H1 (cell line): Measurements from ENCODE around the gene ACTG2. TPM values are rescaled to one million over a fixed set of nuclear protein-coding genes. Genes with fewer than 3 reads are reported as not detected.

Source experiments
- CTCF ChIA-PET: fragments of 300-600 bp; sonication (Branson Sonifier 250); formaldehyde crosslinking; loops from one replicate; lab custom pipeline; 2021; ENCODE audit not compliant: partially characterized antibody; lab: Charles Lee
- POLR2A ChIA-PET: fragments of 300-600 bp; sonication (Branson Sonifier 250); formaldehyde crosslinking; loops from one replicate; lab custom pipeline; 2021; ENCODE audit warnings: inconsistent platforms; ENCODE audit not compliant: partially characterized antibody; lab: Charles Lee
- DNase-seq, 2 experiments: peaks; one replicate each; pipeline versions ENCODE4 v3.0.0 to v3.0.0-alpha.2; 2010 to 2022; ENCODE audit warnings: low spot score in 2 of 2, low read depth in 1 of 2, mixed read lengths in 1 of 2
- FAIRE-seq: peaks from 2 replicates; lab custom pipeline; 2011; peaks lifted over from hg19 to GRCh38; lab: Jason Lieb, UNC
- H2AFZ ChIP-seq: 2 replicates; pipeline ENCODE4 v1.8.1; 2012; ENCODE audit warnings: low read length, inconsistent platforms
- H2AK5ac ChIP-seq: 2 replicates; pipeline ENCODE4 v1.6.1; 2013; ENCODE audit warnings: low read depth, low read length
- H2BK120ac ChIP-seq: replicated peaks from 2 replicates; pipeline ENCODE3; 2013; ENCODE audit warnings: low read depth, low read length, inconsistent platforms
- H2BK12ac ChIP-seq: 2 replicates; pipeline ENCODE4 v1.6.1; 2013; ENCODE audit warnings: low read depth, low read length
- H2BK15ac ChIP-seq: 2 replicates; pipeline ENCODE4 v1.6.1; 2013; ENCODE audit warnings: low read length
- H2BK20ac ChIP-seq: 2 replicates; pipeline ENCODE4 v1.6.1; 2013; ENCODE audit warnings: low read length
- H2BK5ac ChIP-seq: 2 replicates; pipeline ENCODE4 v1.6.1; 2013; ENCODE audit warnings: low read depth, low read length
- H3K14ac ChIP-seq: 2 replicates; pipeline ENCODE4 v1.6.1; 2013; ENCODE audit warnings: inconsistent platforms; ENCODE audit not compliant: insufficient read length
- H3K18ac ChIP-seq: 2 replicates; pipeline ENCODE4 v1.6.1; 2013; ENCODE audit warnings: low read length; ENCODE audit errors: extremely low read depth
- H3K23ac ChIP-seq: 2 replicates; pipeline ENCODE4 v1.6.1; 2013; ENCODE audit warnings: inconsistent platforms; ENCODE audit not compliant: insufficient read length
- H3K23me2 ChIP-seq: 2 replicates; pipeline ENCODE4 v1.6.1; 2013; ENCODE audit warnings: low read depth, low read length
- H3K27ac ChIP-seq: 2 replicates; pipeline ENCODE4 v1.6.1; 2011; ENCODE audit warnings: low read depth, low read length, inconsistent platforms
- H3K27me3 ChIP-seq, 4 experiments: replicated peaks in 1 of 4; 1 replicate in 1 of 4; 2 replicates in 3 of 4; pipeline versions ENCODE4 v1.6.1 to v1.8.1; 2011 to 2013; ENCODE audit warnings: low read length in 3 of 4, mild to moderate bottlenecking in 3 of 4, inconsistent platforms in 2 of 4, mixed read lengths in 2 of 4, moderate library complexity in 1 of 4; ENCODE audit not compliant: control insufficient read depth in 3 of 4, insufficient read depth in 3 of 4; ENCODE audit errors: extremely low read depth in 1 of 4
- H3K36me3 ChIP-seq, 4 experiments: 2 replicates each; pipeline versions ENCODE4 v1.6.1 to v1.8.1; 2011 to 2013; ENCODE audit warnings: mild to moderate bottlenecking in 4 of 4, low read length in 3 of 4, moderate library complexity in 2 of 4, control low read depth in 1 of 4, inconsistent platforms in 1 of 4; ENCODE audit not compliant: insufficient read depth in 4 of 4, control insufficient read depth in 2 of 4
- H3K4ac ChIP-seq: replicated peaks from 2 replicates; pipeline ENCODE3; 2013; ENCODE audit warnings: low read length, low read depth, mixed read lengths, inconsistent platforms; ENCODE audit not compliant: insufficient read length
- H3K4me1 ChIP-seq, 4 experiments: replicated peaks in 1 of 4; 1 replicate in 1 of 4; 2 replicates in 3 of 4; pipeline versions ENCODE4 v1.6.1 to v1.8.1; 2011 to 2013; ENCODE audit warnings: low read length in 3 of 4, inconsistent platforms in 2 of 4, mixed read lengths in 1 of 4; ENCODE audit not compliant: insufficient read depth in 4 of 4, control insufficient read depth in 3 of 4
- H3K4me2 ChIP-seq, 2 experiments: 2 replicates each; pipeline versions ENCODE4 v1.6.1 to v1.8.1; 2011 to 2013; ENCODE audit warnings: low read depth in 2 of 2, low read length in 2 of 2, control low read depth in 1 of 2, inconsistent platforms in 1 of 2, mild to moderate bottlenecking in 1 of 2; ENCODE audit not compliant: insufficient read depth in 1 of 2
- H3K4me3 ChIP-seq, 4 experiments: fragments of 200-600, 300-600 bp in 1 of 4; sonication (generic), shearing (Covaris generic), sonication (Bioruptor Twin) in 1 of 4; 2 replicates each; pipeline versions ENCODE4 v1.5.1 to v1.8.1; 2011 to 2016; ENCODE audit warnings: low read length in 4 of 4, low read depth in 3 of 4, control low read depth in 2 of 4, inconsistent platforms in 2 of 4, mild to moderate bottlenecking in 2 of 4, mixed read lengths in 1 of 4, moderate library complexity in 1 of 4; ENCODE audit not compliant: insufficient read depth in 2 of 4; ENCODE audit errors: extremely low read depth in 1 of 4
- H3K56ac ChIP-seq: replicated peaks from 2 replicates; pipeline ENCODE3; 2013; ENCODE audit warnings: low read depth, mild to moderate bottlenecking, mixed read lengths, low read length, inconsistent platforms; ENCODE audit not compliant: insufficient read length
- H3K79me1 ChIP-seq: 2 replicates; pipeline ENCODE4 v1.6.1; 2013; ENCODE audit warnings: low read depth, low read length, control low read depth
- H3K79me2 ChIP-seq, 2 experiments: 2 replicates each; pipeline versions ENCODE4 v1.6.1 to v1.8.1; 2012 to 2013; ENCODE audit warnings: low read length in 2 of 2, mild to moderate bottlenecking in 2 of 2, inconsistent platforms in 1 of 2; ENCODE audit not compliant: insufficient read depth in 2 of 2, control insufficient read depth in 1 of 2
- H3K9ac ChIP-seq, 4 experiments: replicated peaks in 1 of 4; 1 replicate in 1 of 4; 2 replicates in 3 of 4; pipeline versions ENCODE4 v1.6.1 to v1.8.1; 2011 to 2013; ENCODE audit warnings: low read depth in 3 of 4, low read length in 3 of 4, control low read depth in 2 of 4, mild to moderate bottlenecking in 2 of 4, moderate library complexity in 2 of 4, inconsistent platforms in 1 of 4; ENCODE audit errors: extremely low read depth in 1 of 4
- H3K9me3 ChIP-seq, 2 experiments: 2 replicates each; pipeline versions ENCODE4 v1.6.1 to v1.8.1; 2012 to 2013; ENCODE audit warnings: mild to moderate bottlenecking in 2 of 2, moderate library complexity in 2 of 2, control low read depth in 1 of 2, inconsistent platforms in 1 of 2, low read depth in 1 of 2, low read length in 1 of 2, mixed read lengths in 1 of 2; ENCODE audit not compliant: insufficient read depth in 2 of 2
- H4K20me1 ChIP-seq, 2 experiments: replicated peaks in 1 of 2; 2 replicates each; pipeline versions ENCODE3 to v1.8.1; 2011 to 2013; ENCODE audit warnings: inconsistent platforms in 2 of 2, low read length in 2 of 2, mild to moderate bottlenecking in 1 of 2; ENCODE audit not compliant: insufficient read depth in 2 of 2, control insufficient read depth in 1 of 2
- H4K5ac ChIP-seq: 2 replicates; pipeline ENCODE4 v1.6.1; 2013; ENCODE audit warnings: low read length, low read depth, mixed read lengths, inconsistent platforms; ENCODE audit not compliant: insufficient read length
- H4K8ac ChIP-seq: 2 replicates; pipeline ENCODE4 v1.8.0; 2013; ENCODE audit warnings: mild to moderate bottlenecking, moderate library complexity, low read length, inconsistent platforms; ENCODE audit not compliant: insufficient read depth; ENCODE audit errors: extremely low read depth
- H4K91ac ChIP-seq: replicated peaks from 2 replicates; pipeline ENCODE3; 2013; ENCODE audit warnings: low read length, mixed read lengths, inconsistent platforms; ENCODE audit not compliant: insufficient read length
- FOSL1 ChIP-seq: IDR thresholded peaks from 2 replicates; pipeline ENCODE4 v1.6.1; 2011; ENCODE audit warnings: mild to moderate bottlenecking, low read depth, low read length, moderate library complexity; ENCODE audit not compliant: insufficient read depth
- HDAC2 ChIP-seq, 2 experiments: fragments of 300-600 bp in 1 of 2; sonication (generic) in 1 of 2; IDR thresholded peaks; 2 replicates each; pipeline ENCODE4 v1.6.1; 2011 to 2012; ENCODE audit warnings: low read depth in 2 of 2, low read length in 2 of 2, mild to moderate bottlenecking in 2 of 2, moderate library complexity in 2 of 2, borderline replicate concordance in 1 of 2, inconsistent platforms in 1 of 2
- RAD21 ChIP-seq, 2 experiments: IDR thresholded peaks in 1 of 2; conservative IDR thresholded peaks in 1 of 2; 2 replicates each; pipeline ENCODE4 v1.6.1; 2011; ENCODE audit warnings: low read depth in 2 of 2, low read length in 2 of 2, improper control_type of control experiment in 1 of 2, inconsistent platforms in 1 of 2, mild to moderate bottlenecking in 1 of 2, moderate library complexity in 1 of 2
- WGBS, 2 experiments: shearing (Covaris generic) in 1 of 2; methylation state at CpG; one replicate each; pipeline versions ENCODE4 v1.1.6 to v1.1.7; 2013 to 2015; ENCODE audit warnings: low lambda C conversion rate in 2 of 2, mixed read lengths in 2 of 2, inconsistent platforms in 1 of 2, low coverage in 1 of 2, missing lambda C conversion rate in 1 of 2; ENCODE audit not compliant: insufficient replicate concordance in 2 of 2, insufficient coverage in 1 of 2, insufficient read length in 1 of 2; ENCODE audit errors: extremely low coverage in 1 of 2, missing lambda C conversion rate in 1 of 2; 5-methylcytosine and 5-hydroxymethylcytosine counted together
- polyA plus RNA-seq, 7 experiments: library from polyadenylated mRNA; depleted of rRNA in 3 of 7; stranded (reverse) in 5 of 7; unstranded in 2 of 7; fragments of >200 nt in 5 of 7; fragments of 200-250 nt in 2 of 7; gene quantifications; 1 replicate in 5 of 7; 2 replicates in 1 of 7; 4 replicates in 1 of 7; pipeline versions ENCODE4 v1.2.1 to v1.2.3, GENCODE V29; 2011 to 2013; ENCODE audit warnings: missing spikeins in 2 of 7, mixed read lengths in 2 of 7
- total RNA-seq: library from RNA; stranded (reverse); fragmentation: NEBNext Ultra II Directional; extraction: Animal tissue kit (Norgen Biotek cat#: 25700); gene quantifications from 2 replicates; pipeline ENCODE4 v1.2.1, GENCODE V29; 2021
- TF ChIP-seq, protein P1 (sequence below), 3 experiments: IDR thresholded peaks; 1 replicate in 2 of 3; 2 replicates in 1 of 3; pipeline versions ENCODE4 v1.5.1 to v1.6.1; 2011; ENCODE audit warnings: low read length in 3 of 3, mild to moderate bottlenecking in 3 of 3, inconsistent platforms in 2 of 3, low read depth in 1 of 3, moderate library complexity in 1 of 3; ENCODE audit not compliant: insufficient read depth in 1 of 3; ENCODE audit errors: control extremely low read depth in 1 of 3

ACTG2 gene
- total and polyA plus RNA-seq, 2 of the 8 experiments (the other 6 are each of a cell fraction or from before 2014, with no cell fraction given): 6.2 to 13.7 TPM

DNA sequence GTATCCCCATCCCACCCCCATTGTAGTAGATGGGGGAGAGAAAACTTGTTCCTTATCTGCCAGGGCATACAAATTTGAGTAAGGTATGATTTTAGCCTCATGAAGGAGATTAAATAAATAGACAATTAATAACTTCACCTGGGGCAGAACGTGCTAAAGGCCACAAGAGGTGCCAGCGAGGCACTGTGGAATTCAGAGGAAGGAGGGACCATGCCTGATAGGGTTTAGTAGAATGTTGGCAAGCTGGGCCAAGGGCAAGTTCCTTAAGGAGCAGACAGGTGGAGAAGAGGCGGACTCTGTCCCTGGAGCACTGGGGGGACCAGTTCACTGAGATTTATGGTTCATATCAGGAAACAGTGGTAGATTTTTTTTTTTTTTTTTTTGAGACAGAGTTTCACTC lies 41.5 kb upstream of the ACTG2 start:
- 86% methylated on average over 3 of the region's 3 CpGs; no CpG with 5 or more reads in 1 of the 2 experiments for WGBS, 2 experiments
- no peak overlapping the region for H3K18ac ChIP-seq
- H2BK20ac ChIP-seq: no peak overlapping the region
- H3K23ac ChIP-seq: no peak overlapping the region
- no peak overlapping the region for H4K5ac ChIP-seq
- H4K91ac ChIP-seq: no peak overlapping the region
- no peak overlapping the region for H3K4me3 ChIP-seq
- no peak overlapping the region for H3K4me2 ChIP-seq
- H3K27me3 ChIP-seq: no peaks in the 10 kb centered on the region
- ChIA-PET POLR2A (interaction anchor here (1.3 kb wide), 1 partner anchor 10 kb away, joined by 3 read pairs; no protein-coding TSS in a partner anchor), CTCF (interaction anchor here (0.6 to 1.7 kb wide), 9 partner anchors 10 to 705 kb away, joined by 3 to 4 read pairs (median 3); no protein-coding TSS in a partner anchor)
- H3K4me1 ChIP-seq: no peaks in the 10 kb centered on the region
- TF ChIP-seq HDAC2 (IDR thresholded peaks at IDR 0.05; ENCODE audit: borderline replicate concordance in 1 of 2, low read depth in 2 of 2, low read length in 2 of 2) (no peak), FOSL1 (no peak), RAD21 (IDR thresholded peaks at IDR 0.05 in 1 of 2, conservative IDR thresholded peaks at IDR 0.05 in 1 of 2; ENCODE audit: low read depth in 2 of 2, low read length in 2 of 2) (peak; percentile 46 to 48)
- TF ChIP-seq, protein P1, sequence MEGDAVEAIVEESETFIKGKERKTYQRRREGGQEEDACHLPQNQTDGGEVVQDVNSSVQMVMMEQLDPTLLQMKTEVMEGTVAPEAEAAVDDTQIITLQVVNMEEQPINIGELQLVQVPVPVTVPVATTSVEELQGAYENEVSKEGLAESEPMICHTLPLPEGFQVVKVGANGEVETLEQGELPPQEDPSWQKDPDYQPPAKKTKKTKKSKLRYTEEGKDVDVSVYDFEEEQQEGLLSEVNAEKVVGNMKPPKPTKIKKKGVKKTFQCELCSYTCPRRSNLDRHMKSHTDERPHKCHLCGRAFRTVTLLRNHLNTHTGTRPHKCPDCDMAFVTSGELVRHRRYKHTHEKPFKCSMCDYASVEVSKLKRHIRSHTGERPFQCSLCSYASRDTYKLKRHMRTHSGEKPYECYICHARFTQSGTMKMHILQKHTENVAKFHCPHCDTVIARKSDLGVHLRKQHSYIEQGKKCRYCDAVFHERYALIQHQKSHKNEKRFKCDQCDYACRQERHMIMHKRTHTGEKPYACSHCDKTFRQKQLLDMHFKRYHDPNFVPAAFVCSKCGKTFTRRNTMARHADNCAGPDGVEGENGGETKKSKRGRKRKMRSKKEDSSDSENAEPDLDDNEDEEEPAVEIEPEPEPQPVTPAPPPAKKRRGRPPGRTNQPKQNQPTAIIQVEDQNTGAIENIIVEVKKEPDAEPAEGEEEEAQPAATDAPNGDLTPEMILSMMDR (IDR thresholded peaks at IDR 0.05; ENCODE audit: control extremely low read depth in 1 of 3, insufficient read depth in 1 of 3, low read depth in 1 of 3, low read length in 3 of 3): peak; percentile 49 to 56 (median 53)
- no peak overlapping the region for H4K8ac ChIP-seq
- H3K4ac ChIP-seq: no peak overlapping the region
- no peak overlapping the region for H3K27ac ChIP-seq
- H2BK15ac ChIP-seq: no peak overlapping the region
- H3K79me1 ChIP-seq: no peaks in the 10 kb centered on the region
- H3K14ac ChIP-seq: no peak overlapping the region
- no peaks in the 10 kb centered on the region for H3K9me3 ChIP-seq
- FAIRE-seq: no peak
- no peak overlapping the region for H2BK120ac ChIP-seq
- no peak overlapping the region for H2AK5ac ChIP-seq
- H3K36me3 ChIP-seq: peaks cover 14 to 78% (median 54%) of the 10 kb centered on the region in 4 experiments
- H2BK12ac ChIP-seq: no peak overlapping the region
- H3K56ac ChIP-seq: no peak overlapping the region
- peaks cover 0 to 2% of the 10 kb centered on the region in 2 experiments for H4K20me1 ChIP-seq
- no peak for DNase-seq
- no peak overlapping the region for H3K9ac ChIP-seq
- H3K23me2 ChIP-seq: no peaks in the 10 kb centered on the region; the same call in 1 of the 2 replicates
- H3K79me2 ChIP-seq: no peaks in the 10 kb centered on the region
- H2AFZ ChIP-seq: no peak overlapping the region
- H2BK5ac ChIP-seq: no peak overlapping the region
